ENCODE results near the gene RPS6KA5. TPM values are rescaled to one million over a fixed set of nuclear protein-coding genes. Genes with fewer than 3 reads are reported as not detected.

The RPS6KA5 gene
- total RNA-seq, 1 donor from 2014 or later = 3.6 TPM

GRCh38 chr14:90979515-90979914 is 80.9 kb downstream of the RPS6KA5 start:
- DNase-seq (ENCODE audit: low read depth) = no peak
- TF ChIP-seq, protein P1, sequence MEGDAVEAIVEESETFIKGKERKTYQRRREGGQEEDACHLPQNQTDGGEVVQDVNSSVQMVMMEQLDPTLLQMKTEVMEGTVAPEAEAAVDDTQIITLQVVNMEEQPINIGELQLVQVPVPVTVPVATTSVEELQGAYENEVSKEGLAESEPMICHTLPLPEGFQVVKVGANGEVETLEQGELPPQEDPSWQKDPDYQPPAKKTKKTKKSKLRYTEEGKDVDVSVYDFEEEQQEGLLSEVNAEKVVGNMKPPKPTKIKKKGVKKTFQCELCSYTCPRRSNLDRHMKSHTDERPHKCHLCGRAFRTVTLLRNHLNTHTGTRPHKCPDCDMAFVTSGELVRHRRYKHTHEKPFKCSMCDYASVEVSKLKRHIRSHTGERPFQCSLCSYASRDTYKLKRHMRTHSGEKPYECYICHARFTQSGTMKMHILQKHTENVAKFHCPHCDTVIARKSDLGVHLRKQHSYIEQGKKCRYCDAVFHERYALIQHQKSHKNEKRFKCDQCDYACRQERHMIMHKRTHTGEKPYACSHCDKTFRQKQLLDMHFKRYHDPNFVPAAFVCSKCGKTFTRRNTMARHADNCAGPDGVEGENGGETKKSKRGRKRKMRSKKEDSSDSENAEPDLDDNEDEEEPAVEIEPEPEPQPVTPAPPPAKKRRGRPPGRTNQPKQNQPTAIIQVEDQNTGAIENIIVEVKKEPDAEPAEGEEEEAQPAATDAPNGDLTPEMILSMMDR (conservative IDR thresholded peaks at IDR 0.05; ENCODE audit: low read depth, low read length) = no peak
- no peak overlapping the region for H3K4me3 ChIP-seq (ENCODE audit: low read depth, low read length)

- TF ChIP-seq, protein P1 (conservative IDR thresholded peaks at IDR 0.05; ENCODE audit: low read depth, low read length) = no peak
- no peak for DNase-seq (ENCODE audit: low read depth)
- no peak overlapping the region for H3K4me3 ChIP-seq (ENCODE audit: low read depth, low read length)
These were observed 84.3 kb downstream of the RPS6KA5 start for GRCh38 chr14:90976101-90976500.

DNA sequence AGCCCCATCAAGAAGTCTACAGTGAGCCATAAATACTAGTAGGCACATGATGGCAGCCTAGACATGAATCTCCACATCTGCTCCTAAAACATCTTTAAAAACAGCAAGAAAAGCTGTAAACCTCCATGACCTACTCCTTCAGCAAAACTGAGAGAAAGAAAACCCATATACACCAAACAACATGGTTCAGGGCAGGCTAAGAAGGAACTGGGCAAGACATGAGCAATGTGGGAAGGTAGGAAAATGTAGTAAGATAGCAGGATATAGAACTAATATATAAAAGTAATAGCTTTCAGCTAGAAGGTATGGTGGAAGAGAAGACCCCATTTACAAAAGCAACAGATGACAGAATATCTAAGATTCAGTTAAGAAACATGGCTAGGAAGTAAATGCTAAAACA is 88.8 kb downstream of the RPS6KA5 start:
- TF ChIP-seq, protein P1 (conservative IDR thresholded peaks at IDR 0.05; ENCODE audit: low read depth, low read length) = no peak
- DNase-seq (ENCODE audit: low read depth) = no peak
- no peak overlapping the region for H3K4me3 ChIP-seq (ENCODE audit: low read depth, low read length)

GRCh38 chr14:90970167-90970600 is 90.3 kb downstream of the RPS6KA5 start:
- DNase-seq (ENCODE audit: low read depth) = no peak
- H3K4me3 ChIP-seq (ENCODE audit: low read depth, low read length) = no peak overlapping the region
- TF ChIP-seq, protein P1 (conservative IDR thresholded peaks at IDR 0.05; ENCODE audit: low read depth, low read length) = no peak

- TF ChIP-seq, protein P1 (conservative IDR thresholded peaks at IDR 0.05; ENCODE audit: low read depth, low read length) = no peak
- H3K4me3 ChIP-seq (ENCODE audit: low read depth, low read length) = no peak overlapping the region
- no peak for DNase-seq (ENCODE audit: low read depth)
These were observed 90.8 kb downstream of the RPS6KA5 start for GRCh38 chr14:90969531-90970166.

- TF ChIP-seq, protein P1 (conservative IDR thresholded peaks at IDR 0.05; ENCODE audit: low read depth, low read length) = no peak
- H3K4me3 ChIP-seq (ENCODE audit: low read depth, low read length) = no peak overlapping the region
- no peak for DNase-seq (ENCODE audit: low read depth)
These were observed 92.4 kb downstream of the RPS6KA5 start for GRCh38 chr14:90968025-90968424.

- TF ChIP-seq, protein P1 (conservative IDR thresholded peaks at IDR 0.05; ENCODE audit: low read depth, low read length) = no peak
- H3K4me3 ChIP-seq (ENCODE audit: low read depth, low read length) = no peak overlapping the region
- DNase-seq (ENCODE audit: low read depth) = no peak
These were observed 93.9 kb downstream of the RPS6KA5 start for GRCh38 chr14:90966493-90966892.
